Stimulated activated CD4-positive, alpha-beta T cell treated with anti-CD3 and anti-CD28 coated beads, Interleukin-1b, Interleukin-23, amount 100 ng/mL, for 48 hours (primary cell): ENCODE measurements around the gene GMPPB.
A peak's percentile ranks its signal among the peaks of the same experiment; 100 is the strongest.
"Not testable (repeated sequence)": the region's sequence is repeated elsewhere in the genome, so short reads cannot be mapped to it uniquely, and the experiment has no call there.

Experiments used
- DNase-seq: peaks from one replicate; pipeline ENCODE4 v3.0.0-alpha.2; 2020

The GMPPB gene

DNA sequence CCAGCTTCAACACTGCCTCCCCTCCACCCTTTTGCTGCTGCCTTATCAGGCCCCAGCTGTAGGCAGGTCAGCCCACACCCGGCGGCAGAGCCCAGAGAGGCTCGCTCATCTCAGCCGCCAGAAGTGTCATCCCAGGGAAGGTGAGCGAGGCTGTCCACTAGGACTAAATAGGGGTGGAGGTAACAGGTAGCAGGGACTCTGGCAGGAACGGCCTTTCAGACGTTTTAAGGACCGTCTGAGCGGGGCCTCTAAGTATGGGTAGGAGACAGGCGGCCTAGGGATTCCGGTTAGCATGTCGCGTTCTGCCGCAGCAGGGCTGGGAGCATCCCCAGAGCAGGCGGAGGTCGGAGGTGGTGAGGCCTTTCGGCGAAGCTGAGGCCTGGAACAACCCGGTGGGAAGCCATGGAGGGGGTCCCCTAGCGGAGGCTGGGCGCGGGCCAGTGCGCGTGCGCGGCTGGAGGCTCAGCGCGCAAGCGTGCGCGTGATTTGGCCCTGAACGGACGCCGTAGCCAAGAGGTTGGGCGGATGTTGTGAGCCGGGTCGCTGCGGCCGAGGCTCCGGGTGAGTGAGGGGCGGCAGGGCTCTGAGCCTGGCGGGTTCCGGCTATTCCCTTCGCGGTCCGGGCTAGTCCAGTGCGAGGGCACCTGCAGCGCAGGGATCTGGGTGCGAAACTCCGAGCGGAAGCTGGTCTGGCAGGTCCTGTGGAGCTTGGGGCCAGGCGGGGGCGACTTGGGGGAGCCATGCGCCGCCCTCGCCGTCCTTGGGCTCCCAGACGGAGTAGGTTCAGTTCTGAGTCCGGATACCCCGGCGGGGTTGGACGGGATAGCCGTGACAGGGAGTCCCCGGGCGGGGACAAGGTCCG lies 34.5 kb downstream of the GMPPB start, which contains the start of the genes MST1 and RNF123:
TSS of gene MST1 (minus strand) at position 429 of the 862 bp plus-strand sequence. CDS start 783 bp downstream, outside the sequence.
TSS of gene RNF123 (plus strand) at position 512 of the 862 bp plus-strand sequence. CDS start 1,609 bp downstream, outside the sequence.
- DNase-seq, result peak; percentile 92

DNA sequence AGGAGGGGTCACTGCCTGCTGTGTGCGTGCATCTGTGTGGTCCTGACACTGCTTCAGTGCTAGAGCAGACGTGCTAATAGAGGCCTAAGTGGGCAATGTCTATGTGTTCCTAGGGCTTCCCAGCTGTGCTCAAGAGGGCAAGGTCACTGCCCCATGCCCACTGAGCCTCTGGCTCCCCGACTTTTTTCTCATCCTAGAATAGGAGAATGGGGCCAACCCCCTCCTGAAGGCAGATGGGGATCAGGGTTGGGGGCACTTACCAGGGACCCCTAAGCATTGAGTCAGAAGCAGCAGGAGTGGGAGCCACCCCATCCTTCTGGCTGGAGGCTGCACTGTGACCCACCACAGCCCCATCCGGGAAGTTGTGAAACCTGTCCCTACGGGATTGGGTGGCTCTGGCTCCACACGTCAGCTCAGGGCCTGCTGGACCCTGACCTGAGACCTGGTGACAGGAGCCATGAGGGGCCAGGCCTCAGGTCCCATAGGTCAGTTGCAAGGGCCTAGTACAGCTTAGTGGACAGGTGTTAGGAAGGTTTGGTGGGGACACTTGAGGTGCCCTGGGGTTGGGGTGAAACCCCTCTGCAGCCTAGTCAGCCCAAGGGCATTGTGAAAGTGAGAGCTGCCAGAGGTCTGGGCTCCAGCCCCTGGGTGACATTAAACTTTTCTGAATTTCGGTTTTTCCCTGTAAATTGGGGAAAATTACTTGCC lies 35.3 kb downstream of the GMPPB start:
- not testable (repeated sequence) for DNase-seq

DNA sequence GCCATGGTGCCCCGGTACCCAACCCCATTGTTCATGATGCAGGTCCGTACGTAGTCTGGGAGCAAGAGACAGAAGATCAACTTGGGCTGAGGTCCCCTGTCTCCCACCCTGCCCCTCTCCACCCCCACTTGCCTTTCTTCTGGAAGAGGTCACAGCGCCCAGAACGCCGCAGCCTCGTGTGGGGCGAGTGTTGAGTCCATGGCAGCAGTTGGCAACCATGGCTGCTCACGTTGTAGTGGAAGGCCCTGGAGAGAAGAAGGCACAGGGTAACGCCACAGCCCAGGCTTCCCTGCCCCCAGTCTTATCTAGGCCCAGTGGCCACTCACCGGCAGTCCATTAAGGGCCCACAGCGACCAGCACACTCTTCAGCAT lies 36.3 kb downstream of the GMPPB start:
- DNase-seq, result not testable (repeated sequence)

DNA sequence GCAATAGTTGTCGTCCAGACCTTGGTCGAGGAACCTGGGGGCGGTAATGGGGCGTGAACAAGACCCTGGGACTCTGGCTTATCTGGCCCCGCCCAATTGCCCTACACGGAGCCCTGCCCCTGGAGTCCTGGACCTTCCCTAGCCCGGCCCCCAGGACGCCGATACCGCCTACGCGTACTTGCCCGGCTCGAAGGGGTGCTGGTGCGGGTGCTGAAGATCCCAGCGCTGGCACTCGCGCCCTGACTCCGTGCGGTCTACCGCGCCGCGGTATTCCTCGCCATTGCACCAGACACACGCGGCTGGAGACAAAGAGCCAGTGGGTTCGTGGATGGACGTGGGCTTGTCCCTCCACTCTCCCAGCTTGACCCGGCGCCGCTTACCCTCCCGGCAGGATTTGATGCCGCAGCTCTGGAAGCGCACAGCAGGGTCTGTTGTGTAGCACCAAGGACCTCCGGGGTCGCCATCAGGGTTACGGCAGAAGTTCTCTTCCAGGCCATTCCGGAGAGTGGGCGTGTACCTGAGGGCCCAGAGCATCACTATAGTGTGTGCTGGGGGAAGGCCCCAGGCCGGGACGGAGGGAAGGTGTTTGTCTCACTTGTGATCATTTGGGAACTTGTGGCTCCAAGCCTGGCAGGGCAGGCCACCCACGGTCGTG lies 36.9 kb downstream of the GMPPB start:
- DNase-seq, result peak; percentile 48

DNA sequence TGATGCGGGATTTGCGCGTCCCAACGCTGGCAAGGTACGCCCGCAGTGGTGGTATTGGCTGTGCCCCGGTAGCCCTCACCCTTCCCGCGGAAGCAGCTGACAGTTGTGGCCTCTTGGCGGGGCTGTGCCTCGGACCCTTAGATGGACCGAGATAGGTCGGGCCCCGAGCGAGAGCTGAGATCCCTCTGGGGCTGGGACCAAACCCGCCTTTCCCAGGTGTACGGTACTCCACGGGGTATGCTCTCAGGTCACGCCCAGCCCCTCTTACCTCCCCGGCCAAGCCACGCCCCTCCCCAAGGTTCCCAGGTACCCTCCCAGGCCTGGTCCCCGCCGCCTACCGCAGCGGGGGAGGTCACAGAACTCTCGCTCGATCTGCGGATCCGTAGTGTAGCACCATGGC lies 37.4 kb downstream of the GMPPB start:
- not testable (repeated sequence) for DNase-seq

DNA sequence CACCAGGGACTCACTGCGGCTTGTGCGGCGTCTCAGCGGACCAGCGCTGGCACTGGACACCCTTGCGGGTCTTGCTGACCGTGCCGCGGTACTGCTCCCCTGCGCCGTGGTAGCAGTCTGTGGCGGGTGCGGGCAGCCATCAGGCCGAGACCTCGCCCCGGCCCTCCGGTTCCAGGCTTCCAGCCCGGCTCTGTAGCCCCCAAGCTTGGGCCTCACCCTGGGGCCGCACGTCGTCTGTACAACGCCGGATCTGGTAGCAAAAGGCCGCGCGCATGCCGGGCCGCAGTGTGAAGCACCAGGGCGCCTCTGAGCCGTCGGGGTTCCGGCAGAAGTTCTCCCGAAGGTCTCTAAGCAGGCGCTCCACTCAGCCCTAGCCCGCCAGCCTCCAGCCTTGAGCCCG lies 37.9 kb downstream of the GMPPB start:
- DNase-seq, result not testable (repeated sequence)

DNA sequence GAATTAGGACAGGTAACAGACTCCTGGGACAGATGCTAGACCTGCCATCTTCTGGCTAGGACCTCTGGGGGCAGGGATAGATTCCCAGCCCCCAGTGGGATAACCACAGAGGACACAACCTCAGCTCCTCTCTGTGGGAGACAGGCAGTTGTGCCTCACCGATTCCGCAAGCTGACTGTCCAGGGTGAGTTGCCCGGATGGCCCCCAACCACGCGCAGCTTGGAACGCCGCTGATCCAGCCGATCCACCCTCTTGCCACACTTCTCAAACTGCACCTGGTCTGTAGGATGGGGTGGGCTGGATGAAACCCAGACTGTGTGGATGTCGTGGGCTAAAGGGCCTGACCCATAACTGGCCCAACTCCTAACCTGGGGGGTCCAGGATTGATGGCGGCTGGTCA lies 38.6 kb downstream of the GMPPB start:
- DNase-seq, result not testable (repeated sequence)

DNA sequence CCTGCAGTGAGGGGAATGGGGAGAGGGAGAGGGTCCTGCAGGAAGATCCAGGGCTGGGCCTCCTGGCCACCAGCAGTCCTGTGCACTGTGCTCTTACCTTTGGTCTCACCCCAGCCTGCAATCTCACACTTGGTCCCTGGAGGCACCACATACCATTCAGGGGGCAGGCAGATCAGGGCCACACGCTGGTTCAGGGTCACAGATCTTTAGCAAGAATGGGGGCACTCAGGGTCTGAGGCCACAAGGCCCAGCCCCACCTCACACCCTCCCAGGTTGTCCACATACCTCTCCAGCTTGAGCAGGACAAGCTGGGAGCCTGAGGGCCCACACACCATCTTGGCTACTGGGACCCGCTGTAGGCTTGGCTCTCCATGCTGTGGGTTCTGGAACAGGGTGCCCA lies 39.3 kb downstream of the GMPPB start:
- not testable (repeated sequence) for DNase-seq

DNA sequence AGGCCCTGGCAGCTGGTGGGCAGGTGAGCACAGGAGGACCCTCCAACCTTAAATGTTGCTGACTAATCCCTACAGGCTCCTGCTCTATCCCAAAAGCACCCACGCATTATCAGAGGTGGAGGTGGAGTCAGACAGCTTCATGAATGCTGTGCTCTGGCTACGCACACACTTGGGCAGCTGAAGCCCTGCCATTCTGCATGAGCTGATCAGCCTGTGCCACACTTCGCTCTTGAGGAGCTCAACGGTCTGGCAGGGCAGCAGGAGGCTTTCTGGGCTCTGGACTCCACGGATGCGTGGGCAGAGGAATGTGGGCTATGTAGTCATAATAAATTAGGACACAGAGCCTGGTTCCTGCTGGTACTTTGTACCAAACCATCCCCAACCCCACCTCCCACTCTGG lies 40.6 kb downstream of the GMPPB start:
- no peak for DNase-seq

DNA sequence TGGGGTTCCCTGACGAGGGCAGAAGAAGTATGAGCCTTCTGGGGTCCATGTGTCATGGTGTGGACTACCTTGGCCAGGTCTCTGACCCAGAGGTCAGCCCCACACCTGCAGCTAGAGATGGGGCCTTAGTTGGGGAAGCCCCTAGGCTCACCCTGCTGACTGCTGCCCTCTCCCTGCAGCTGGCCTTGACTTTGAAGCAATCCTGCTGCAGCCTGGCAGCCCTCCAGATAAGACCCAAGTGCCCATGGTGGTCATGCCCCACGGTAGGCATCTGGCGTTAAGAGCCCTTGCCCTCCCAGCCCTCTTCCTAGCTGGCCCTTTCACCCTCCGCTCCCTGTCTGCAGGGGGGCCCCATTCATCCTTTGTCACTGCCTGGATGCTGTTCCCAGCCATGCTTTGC lies 42.2 kb downstream of the GMPPB start:
- DNase-seq, result no peak

DNA sequence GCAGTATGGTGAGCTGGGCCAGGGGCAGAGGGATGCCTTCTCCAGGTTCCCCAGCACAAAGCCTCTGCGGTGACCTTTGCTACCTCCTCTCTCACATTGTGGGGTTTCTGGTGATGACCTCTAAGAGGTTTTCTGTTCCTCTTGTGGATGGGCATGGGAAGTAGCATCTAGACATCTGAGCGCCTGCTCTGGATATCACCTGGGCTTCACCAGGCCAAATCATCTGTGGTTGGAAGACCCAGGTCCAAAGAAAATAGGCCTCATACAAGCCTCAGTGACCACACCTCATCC lies 42.6 kb downstream of the GMPPB start:
- DNase-seq, result no peak

DNA sequence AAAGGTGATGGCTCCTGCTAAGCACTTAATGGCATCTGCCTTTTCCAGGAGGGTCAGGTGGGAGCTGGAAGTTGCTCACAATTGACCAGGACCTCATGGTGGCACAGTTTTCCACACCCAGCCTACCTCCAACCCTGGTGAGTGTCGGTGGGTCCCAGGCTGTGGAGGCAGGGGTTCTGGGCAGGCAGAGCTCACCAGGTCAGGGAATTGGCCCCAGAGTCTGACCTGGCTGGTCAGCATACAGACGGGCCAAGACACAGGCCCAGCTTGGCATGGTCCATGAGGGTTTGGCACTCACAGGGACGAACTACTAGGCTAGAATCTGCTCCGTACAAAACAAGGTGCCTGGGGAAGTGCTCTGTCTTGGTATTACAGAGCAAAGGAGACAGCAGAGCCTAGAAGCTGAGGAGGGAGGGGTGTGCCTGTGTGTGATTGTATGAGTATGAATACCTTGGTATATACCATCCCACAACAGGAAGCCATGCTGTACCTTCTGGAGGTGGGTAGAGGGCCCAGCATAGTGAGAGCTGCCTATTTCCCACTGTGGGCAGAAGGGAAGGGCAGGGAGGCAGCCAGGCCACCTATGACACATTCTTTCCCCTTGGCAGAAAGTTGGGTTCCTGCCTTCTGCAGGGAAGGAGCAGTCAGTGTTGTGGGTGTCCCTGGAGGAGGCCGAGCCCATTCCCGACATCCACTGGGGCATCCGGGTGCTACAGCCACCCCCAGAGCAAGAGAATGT lies 43.1 kb downstream of the GMPPB start:
- DNase-seq, result no peak

DNA sequence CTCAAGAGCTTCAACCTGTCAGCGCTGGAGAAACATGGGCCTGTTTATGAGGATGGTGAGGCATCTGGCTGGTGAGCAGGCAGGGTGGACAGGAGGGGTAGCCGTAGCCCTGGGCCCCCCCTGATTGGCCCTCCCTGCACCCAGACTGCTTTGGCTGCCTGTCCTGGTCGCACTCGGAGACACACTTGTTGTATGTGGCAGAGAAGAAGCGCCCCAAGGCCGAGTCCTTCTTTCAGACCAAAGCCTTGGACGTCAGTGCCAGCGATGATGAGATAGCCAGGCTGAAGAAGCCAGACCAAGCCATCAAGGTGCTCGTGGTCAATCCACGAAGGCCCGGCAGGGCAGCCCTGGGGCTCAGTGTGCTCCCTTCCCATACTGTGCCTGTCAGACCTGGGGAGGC lies 47.8 kb downstream of the GMPPB start:
- DNase-seq, result no peak

DNA sequence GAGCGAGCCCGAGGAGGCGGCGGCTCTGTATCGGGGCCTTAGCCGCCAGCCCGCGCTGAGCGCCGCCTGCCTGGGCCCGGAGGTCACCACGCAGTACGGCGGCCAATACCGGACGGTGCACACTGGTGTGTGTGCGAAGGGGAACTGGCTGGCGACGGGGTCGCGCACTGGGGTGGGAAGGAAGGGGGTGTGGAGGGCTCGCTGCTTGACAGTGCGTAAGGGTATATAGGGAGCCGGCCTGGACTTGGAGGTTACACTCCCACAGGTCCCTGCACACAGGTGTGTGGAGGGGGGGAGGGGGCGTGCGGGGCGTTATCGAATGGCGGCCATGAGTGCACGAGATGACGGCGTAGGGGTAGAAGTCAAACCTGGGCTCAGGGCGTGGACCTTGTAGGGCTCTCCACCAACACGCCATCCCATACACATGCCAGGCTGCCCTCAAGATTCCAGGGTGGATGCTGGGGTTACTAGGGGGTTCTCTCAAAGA lies 49.2 kb downstream of the GMPPB start:
- peak; percentile 41 for DNase-seq

DNA sequence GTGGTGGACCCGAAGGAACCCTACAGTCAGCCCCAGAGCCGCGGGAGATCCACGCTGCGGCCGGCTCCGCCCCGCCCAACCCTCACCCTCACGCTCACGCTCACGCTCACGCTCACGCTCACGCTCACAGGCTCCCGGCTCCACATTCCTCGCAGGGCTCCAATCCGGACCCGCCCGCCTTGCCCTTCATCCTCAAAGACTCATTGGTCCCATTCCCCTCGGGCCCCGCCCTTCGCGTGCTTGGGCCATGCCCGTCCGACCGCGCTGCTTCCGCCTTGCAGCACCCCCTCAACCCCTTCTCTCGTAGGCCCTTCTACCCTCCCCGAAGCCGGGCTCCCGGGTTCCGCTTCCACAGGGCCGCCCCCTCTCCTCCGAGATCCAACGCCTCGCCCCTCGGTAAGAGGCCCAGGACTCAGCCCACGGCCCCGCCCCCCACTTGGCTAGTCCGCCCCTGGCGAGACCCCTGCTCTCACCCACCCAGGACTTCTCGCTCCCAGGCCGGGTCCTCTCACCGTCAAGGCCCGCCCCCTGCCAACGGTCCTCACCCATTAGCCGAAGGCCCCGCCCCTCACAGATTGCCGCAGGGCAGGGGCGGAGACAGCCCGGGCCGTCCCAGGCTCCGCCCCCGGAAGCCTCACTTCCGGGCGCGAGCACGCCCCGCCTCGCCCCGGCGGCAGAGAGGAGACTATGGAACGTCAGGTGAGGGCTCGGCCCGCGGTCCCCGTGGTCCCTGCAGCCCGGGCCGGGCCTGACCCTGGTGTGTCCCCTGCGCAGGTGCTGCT lies 49.8 kb downstream of the GMPPB start, which contains the start of gene APEH:
TSS of gene APEH (plus strand) at position 637 of the 782 bp plus-strand sequence. CDS start at position 688, 51 bp downstream.
- DNase-seq, result peak; percentile 99

DNA sequence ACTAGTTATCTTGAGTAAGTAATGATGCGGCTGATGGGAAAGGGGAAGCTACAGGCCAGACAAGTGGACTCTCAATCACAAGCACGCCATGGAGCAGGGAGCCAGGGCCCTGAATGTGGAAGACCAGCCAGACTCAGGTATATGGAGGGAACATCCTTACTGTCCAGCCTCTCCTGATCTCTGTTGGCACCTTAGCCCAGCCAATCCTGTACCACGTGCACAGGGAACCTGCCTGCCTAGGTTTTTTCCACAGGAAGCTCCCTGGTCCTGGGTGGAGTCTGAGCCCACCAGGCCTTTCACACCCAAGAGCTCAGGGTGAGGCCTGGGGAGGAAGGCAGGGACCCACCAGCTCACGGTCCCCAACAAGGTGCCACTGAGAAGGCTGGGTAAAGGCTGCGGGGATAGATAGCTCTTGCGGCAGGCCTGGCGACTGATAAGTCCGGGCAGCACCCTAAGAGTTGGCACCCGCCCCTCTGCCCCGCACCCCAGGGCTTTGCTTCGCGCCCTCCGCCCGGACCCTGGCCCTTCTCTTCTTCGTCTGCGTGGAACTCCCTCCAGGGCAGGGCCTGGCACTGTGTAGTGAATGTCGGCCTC lies 50.5 kb downstream of the GMPPB start:
- DNase-seq, result peak; percentile 30

DNA sequence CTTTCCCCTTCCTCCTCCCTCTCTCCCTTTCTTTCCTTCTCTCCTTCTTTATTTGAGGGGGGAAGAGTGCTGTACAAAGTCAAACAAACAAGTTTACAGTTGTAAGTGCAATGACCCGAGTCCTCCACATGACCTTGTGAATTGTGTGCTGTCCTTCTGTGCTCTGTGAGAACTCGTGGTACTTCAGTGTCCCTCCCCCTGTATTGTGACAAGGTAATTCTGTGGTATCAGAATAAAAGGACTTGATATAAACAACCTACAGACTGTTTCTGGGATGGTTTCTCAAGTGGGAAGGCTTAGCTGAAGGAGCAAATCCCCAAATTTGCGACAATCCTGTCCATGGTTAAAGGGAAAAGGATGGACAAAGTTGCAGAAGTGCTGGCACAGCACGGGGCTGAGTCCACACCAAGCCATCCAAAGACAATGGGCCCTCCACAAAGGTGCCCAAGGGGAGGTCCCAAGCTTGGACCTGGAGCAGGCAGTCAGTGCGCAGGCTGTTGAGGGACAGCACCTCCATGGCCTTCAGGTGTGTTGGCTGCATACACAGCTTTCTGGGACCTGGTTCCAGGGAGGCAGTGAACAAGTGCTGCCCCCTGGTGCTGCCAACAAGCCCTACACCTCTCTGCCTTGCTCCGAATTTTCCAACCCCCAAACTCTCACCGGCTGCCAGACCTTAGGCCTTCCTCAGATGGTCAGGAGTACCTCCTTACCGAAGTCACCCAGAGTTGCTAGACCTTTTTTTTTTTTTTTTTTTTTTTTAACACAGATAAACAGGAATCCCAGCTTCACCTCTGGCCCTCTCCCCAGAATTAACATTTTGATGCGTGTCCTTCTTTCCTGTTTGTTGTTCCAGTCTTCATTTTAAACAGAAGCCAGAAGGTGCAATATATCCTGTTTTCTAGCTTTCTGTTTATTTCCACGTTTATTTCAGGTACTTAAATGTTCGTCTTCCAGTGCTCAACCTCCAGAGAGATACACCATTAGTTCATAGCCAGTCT lies 52.2 kb downstream of the GMPPB start:
- peak; percentile 71 for DNase-seq

DNA sequence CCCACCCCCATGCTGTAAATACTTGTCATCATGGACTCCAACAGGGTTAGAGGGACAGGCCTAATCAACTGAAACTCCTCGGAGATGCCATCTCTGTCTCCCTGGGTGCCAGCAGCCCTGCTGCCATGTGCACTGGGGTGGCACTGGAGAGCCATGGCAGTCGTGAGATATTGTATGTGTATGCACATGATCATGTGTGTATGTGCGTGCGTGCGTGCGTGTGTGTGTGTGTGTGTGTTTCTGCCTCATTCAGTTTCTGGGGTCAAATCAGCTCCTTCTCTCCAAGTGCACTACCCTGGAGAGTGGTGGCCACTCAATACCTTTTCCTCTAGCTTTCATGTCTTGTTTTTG lies 52.8 kb downstream of the GMPPB start:
- no peak for DNase-seq
